CD14-positive monocyte (primary cell): ENCODE measurements around the gene VGF. TPM values are rescaled to one million over a fixed set of nuclear protein-coding genes. Genes with fewer than 3 reads are reported as not detected.

Experiments
- DNase-seq, 3 donors: peaks; one replicate each; pipeline ENCODE4 v3.0.0-alpha.2; 2011 to 2022
- H2AFZ ChIP-seq: 2 replicates; pipeline ENCODE4 v1.6.0; 2012; ENCODE audit warnings: mild to moderate bottlenecking, low read depth, low read length, inconsistent platforms; ENCODE audit not compliant: insufficient read depth, poor library complexity, severe bottlenecking
- H3K27ac ChIP-seq, 2 donors: 1 replicate in 1 of 2; 2 replicates in 1 of 2; pipeline ENCODE4 v1.5.1; 2012 to 2013; ENCODE audit warnings: low read length in 2 of 2, control low read depth in 1 of 2, inconsistent platforms in 1 of 2, low read depth in 1 of 2, mild to moderate bottlenecking in 1 of 2
- H3K27me3 ChIP-seq, 2 donors: one replicate each; pipeline versions ENCODE4 v1.6.0 to v1.6.1; 2011 to 2013; ENCODE audit warnings: low read length in 2 of 2; ENCODE audit not compliant: control insufficient read depth in 2 of 2, insufficient read depth in 2 of 2
- H3K36me3 ChIP-seq, 2 donors: replicated peaks in 1 of 2; 1 replicate in 1 of 2; 2 replicates in 1 of 2; pipeline versions ENCODE4 v1.5.1 to v1.6.1; 2012 to 2013; ENCODE audit warnings: low read length in 2 of 2, control low read depth in 1 of 2, inconsistent platforms in 1 of 2, mild to moderate bottlenecking in 1 of 2; ENCODE audit not compliant: insufficient read depth in 2 of 2, control insufficient read depth in 1 of 2
- H3K4me1 ChIP-seq, 2 donors: 1 replicate in 1 of 2; 2 replicates in 1 of 2; pipeline versions ENCODE4 v1.5.1 to v1.6.1; 2012 to 2013; ENCODE audit warnings: low read length in 2 of 2, control low read depth in 1 of 2, inconsistent platforms in 1 of 2, mild to moderate bottlenecking in 1 of 2, moderate library complexity in 1 of 2; ENCODE audit not compliant: insufficient read depth in 2 of 2, control insufficient read depth in 1 of 2
- H3K4me2 ChIP-seq: replicated peaks from 2 replicates; pipeline ENCODE3; 2012; ENCODE audit warnings: low read length, moderate library complexity, mild to moderate bottlenecking; ENCODE audit not compliant: poor library complexity, severe bottlenecking; ENCODE audit errors: extremely low read depth
- H3K4me3 ChIP-seq, 3 experiments: fragments of 200-600 bp in 1 of 3; sonication (generic) in 1 of 3; replicated peaks in 1 of 3; 1 replicate in 2 of 3; 2 replicates in 1 of 3; pipeline ENCODE4 v1.5.1; 2011 to 2013; ENCODE audit warnings: low read length in 3 of 3, mild to moderate bottlenecking in 3 of 3, control low read depth in 2 of 3, low read depth in 2 of 3, inconsistent platforms in 1 of 3, moderate library complexity in 1 of 3
- H3K79me2 ChIP-seq: 2 replicates; pipeline ENCODE4 v1.6.0; 2012; ENCODE audit warnings: mild to moderate bottlenecking, control low read depth, inconsistent platforms, low read length, moderate library complexity; ENCODE audit not compliant: insufficient read depth
- H3K9ac ChIP-seq: 2 replicates; pipeline ENCODE4 v1.6.0; 2017; ENCODE audit warnings: low read length, mild to moderate bottlenecking; ENCODE audit not compliant: insufficient read depth, poor library complexity, severe bottlenecking
- H3K9me3 ChIP-seq, 2 donors: replicated peaks in 1 of 2; 1 replicate in 1 of 2; 2 replicates in 1 of 2; pipeline versions ENCODE4 v1.5.1 to v1.6.1; 2012 to 2013; ENCODE audit warnings: low read length in 2 of 2, control low read depth in 1 of 2; ENCODE audit not compliant: control insufficient read depth in 1 of 2, insufficient read depth in 1 of 2
- H4K20me1 ChIP-seq: 2 replicates; pipeline ENCODE4 v1.6.0; 2012; ENCODE audit warnings: mild to moderate bottlenecking, low read length, control low read depth, moderate library complexity; ENCODE audit not compliant: insufficient read depth
- H3K27ac Mint-ChIP-seq, 7 donors: one replicate each; pipeline ENCODE4 v1.8.0; 2020; ENCODE audit warnings: mild to moderate bottlenecking in 7 of 7, mixed read lengths in 7 of 7, moderate library complexity in 6 of 7, inconsistent platforms in 2 of 7
- H3K27me3 Mint-ChIP-seq, 3 donors: one replicate each; pipeline ENCODE4 v1.8.0; 2021 to 2022; ENCODE audit warnings: low read depth in 3 of 3, mild to moderate bottlenecking in 3 of 3, mixed read lengths in 3 of 3, moderate library complexity in 3 of 3, inconsistent platforms in 1 of 3
- H3K36me3 Mint-ChIP-seq, 2 donors: one replicate each; pipeline ENCODE4 v1.8.0; 2020; ENCODE audit warnings: mixed read lengths in 2 of 2, inconsistent platforms in 1 of 2, mild to moderate bottlenecking in 1 of 2
- H3K4me1 Mint-ChIP-seq: one replicate; pipeline ENCODE4 v1.8.0; 2020; ENCODE audit warnings: mild to moderate bottlenecking, mixed read lengths
- H3K4me3 Mint-ChIP-seq, 2 donors: one replicate each; pipeline ENCODE4 v1.8.0; 2020; ENCODE audit warnings: mild to moderate bottlenecking in 2 of 2, mixed read lengths in 2 of 2, moderate library complexity in 1 of 2
- H3K9me3 Mint-ChIP-seq, 7 donors: one replicate each; pipeline ENCODE4 v1.8.0; 2020 to 2022; ENCODE audit warnings: mixed read lengths in 7 of 7, mild to moderate bottlenecking in 6 of 7, moderate library complexity in 6 of 7, inconsistent platforms in 2 of 7
- CTCF ChIP-seq: fragments of 200-600 bp; IDR thresholded peaks from one replicate; pipeline ENCODE4 v1.8.0; 2022; ENCODE audit warnings: antibody characterized with exemption, mild to moderate bottlenecking
- WGBS: methylation state at CpG from one replicate; pipeline ENCODE4 v1.1.5; 2013; ENCODE audit warnings: missing lambda C conversion rate; ENCODE audit not compliant: insufficient coverage; 5-methylcytosine and 5-hydroxymethylcytosine counted together
- intact Hi-C, 2 donors: fragments of 100-400 bp; cut with micrococcal nuclease; formaldehyde crosslinking; loops; one replicate each; pipeline versions ENCODE4 v1.15.0 to v1.15.1; 2023
- polyA plus RNA-seq, 3 donors: library from polyadenylated mRNA; depleted of rRNA in 1 of 3; unstranded in 2 of 3; stranded (reverse) in 1 of 3; fragments of 300-500 nt in 2 of 3; fragments of >200 nt in 1 of 3; fragmentation: Illumina TruSeq in 2 of 3; gene quantifications; 1 replicate in 2 of 3; 2 replicates in 1 of 3; pipeline ENCODE4 v1.2.3, GENCODE V29; 2012 to 2021

Gene VGF
- polyA plus RNA-seq, 3 donors, result not detected

- Histone ChIP-seq H3K79me2 (no peaks in the 10 kb centered on the region), H3K4me3 (peak overlapping the region in 1 of 3 experiments; percentile 44), H4K20me1 (no peaks in the 10 kb centered on the region), H3K9me3 (no peaks in the 10 kb centered on the region), H3K36me3 (no peaks in the 10 kb centered on the region), H3K27ac (peak overlapping the region; percentile 71 to 96), H3K4me2 (peak overlapping the region; percentile 50), H3K4me1 (peaks cover 28 to 42% of the 10 kb centered on the region in 2 donors), H3K27me3 (peaks cover 0 to 4% of the 10 kb centered on the region in 2 donors), H2AFZ (peak overlapping the region; percentile 37), H3K9ac (peak overlapping the region; percentile 78)
- H3K36me3 Mint-ChIP-seq, result peaks cover 0 to 2% of the 10 kb centered on the region in 2 donors
- peaks cover 0 to 5% (median 0%) of the 10 kb centered on the region in 7 donors for H3K9me3 Mint-ChIP-seq
- H3K4me1 Mint-ChIP-seq, result peaks cover 50% of the 10 kb centered on the region
- peak overlapping the region; percentile 90 to 97 (median 93) for H3K27ac Mint-ChIP-seq
- WGBS, result 83% methylated on average over 8 of the region's 9 CpGs
- TF ChIP-seq CTCF, result no peak
- peak overlapping the region; percentile 51 to 83 for H3K4me3 Mint-ChIP-seq
- intact Hi-C loops, result loop anchor here (5.0 kb wide), 1 partner anchor 35 kb away; no protein-coding TSS in a partner anchor
- DNase-seq, result no peak
- H3K27me3 Mint-ChIP-seq, result peaks cover 13 to 35% (median 31%) of the 10 kb centered on the region in 3 donors
Measured at GRCh38 chr7:101137651-101138212, 27.6 kb downstream of the VGF start.

GRCh38 chr7:101134399-101134980 is 30.9 kb downstream of the VGF start:
- Histone ChIP-seq H3K4me1 (peaks cover 28 to 42% of the 10 kb centered on the region in 2 donors), H3K4me2 (no peak overlapping the region), H3K36me3 (no peaks in the 10 kb centered on the region), H3K27me3 (peaks cover 0 to 4% of the 10 kb centered on the region in 2 donors), H3K9ac (no peak overlapping the region), H3K4me3 (no peak overlapping the region), H3K27ac (peak overlapping the region in 1 of 2 donors; percentile 46), H3K9me3 (no peaks in the 10 kb centered on the region), H3K79me2 (no peaks in the 10 kb centered on the region), H4K20me1 (no peaks in the 10 kb centered on the region), H2AFZ (no peak overlapping the region)
- TF ChIP-seq CTCF, result no peak
- DNase-seq, result peak; percentile 54 to 67 (median 63)
- H3K9me3 Mint-ChIP-seq, result peaks cover 0 to 5% (median 0%) of the 10 kb centered on the region in 7 donors
- WGBS, result no CpG with 5 or more reads among the region's 6 CpGs
- peak overlapping the region in 1 of 2 donors; percentile 42 for H3K4me3 Mint-ChIP-seq
- peaks cover 15 to 51% (median 39%) of the 10 kb centered on the region in 3 donors for H3K27me3 Mint-ChIP-seq
- intact Hi-C loops, result no loop called here
- peaks cover 0 to 2% of the 10 kb centered on the region in 2 donors for H3K36me3 Mint-ChIP-seq
- peaks cover 44% of the 10 kb centered on the region for H3K4me1 Mint-ChIP-seq
- peak overlapping the region; percentile 58 to 92 (median 74) for H3K27ac Mint-ChIP-seq
